GM21825 (cell line): ENCODE data around the gene CNKSR3.

Experiments used
- ATAC-seq: cut with Tn5 transposase; IDR thresholded peaks from one replicate; pipeline ENCODE4 v1.9.1; 2021; ENCODE audit warnings: mild to moderate bottlenecking, moderate library complexity; ENCODE audit not compliant: unreplicated experiment

CNKSR3 gene

GRCh38 chr6:154428897-154429296 is 81.6 kb downstream of the CNKSR3 start:
- ATAC-seq: no peak

- no peak for ATAC-seq
Observed at GRCh38 chr6:154427446-154427845, 83.0 kb downstream of the CNKSR3 start.

GRCh38 chr6:154426997-154427396 is 83.5 kb downstream of the CNKSR3 start:
- ATAC-seq: no peak

GRCh38 chr6:154425034-154425433 is 85.5 kb downstream of the CNKSR3 start:
- no peak for ATAC-seq

GRCh38 chr6:154414021-154414813 is 96.3 kb downstream of the CNKSR3 start:
- ATAC-seq: peak; percentile 68

- ATAC-seq: no peak
Observed at GRCh38 chr6:154412106-154412820, 98.2 kb downstream of the CNKSR3 start.

GRCh38 chr6:154411076-154411475 is 99.4 kb downstream of the CNKSR3 start:
- ATAC-seq: no peak

GRCh38 chr6:154410619-154411072 is 99.8 kb downstream of the CNKSR3 start:
- ATAC-seq: no peak

GRCh38 chr6:154408891-154409500 is 101.5 kb downstream of the CNKSR3 start:
- ATAC-seq: no peak

GRCh38 chr6:154407440-154407839 is 103.0 kb downstream of the CNKSR3 start:
- ATAC-seq: no peak

- no peak for ATAC-seq
Observed at GRCh38 chr6:154406869-154407268, 103.6 kb downstream of the CNKSR3 start.

- no peak for ATAC-seq
Observed at GRCh38 chr6:154406301-154406700, 104.2 kb downstream of the CNKSR3 start.

- ATAC-seq: no peak
Observed at GRCh38 chr6:154404791-154405400, 105.6 kb downstream of the CNKSR3 start.

GRCh38 chr6:154403788-154404187 is 106.7 kb downstream of the CNKSR3 start:
- no peak for ATAC-seq

GRCh38 chr6:154402081-154402780 is 108.3 kb downstream of the CNKSR3 start:
- ATAC-seq: no peak

- no peak for ATAC-seq
Observed at GRCh38 chr6:154399097-154399496, 111.4 kb downstream of the CNKSR3 start.

- ATAC-seq: no peak
Observed at GRCh38 chr6:154397491-154398195, 112.8 kb downstream of the CNKSR3 start.

- ATAC-seq: no peak
Observed at GRCh38 chr6:154395878-154396277, 114.6 kb downstream of the CNKSR3 start.

GRCh38 chr6:154395316-154395715 is 115.2 kb downstream of the CNKSR3 start:
- no peak for ATAC-seq

- ATAC-seq: no peak
Observed at GRCh38 chr6:154394571-154394970, 115.9 kb downstream of the CNKSR3 start.
